HepG2 (cell line): ENCODE measurements around the gene PANK4. TPM values are rescaled to one million over a fixed set of nuclear protein-coding genes. Genes with fewer than 3 reads are reported as not detected.

ENCODE experiments used
- ATAC-seq: fragments of 200-7000 bp; cut with Tn5 transposase; 3 replicates; pipeline ENCODE4 v1.9.1; 2020; ENCODE audit warnings: mild to moderate bottlenecking, moderate library complexity
- BruUV-seq: library from RNA; stranded (reverse); fragments of 400-500 nt; replicated peaks from 2 replicates; lab custom pipeline; 2021; lab: Mats Ljungman, UMichigan
- CTCF ChIA-PET: fragments of 300-600 bp; formaldehyde crosslinking; extraction: SDS; loops from one replicate; lab custom pipeline; 2021; ENCODE audit warnings: low total read pairs, inconsistent platforms, low intra/inter-chr PET ratio; lab: Yijun Ruan, JAX
- POLR2A ChIA-PET: fragments of 350-600 bp; sonication (Branson Sonifier 250); formaldehyde crosslinking; loops from one replicate; lab custom pipeline; 2020; ENCODE audit warnings: antibody characterized with exemption, inconsistent platforms; lab: Yijun Ruan, JAX
- DNase-seq: peaks from one replicate; pipeline ENCODE4 v3.0.0-alpha.2; 2015; ENCODE audit warnings: low spot score
- FAIRE-seq: peaks from 3 replicates; lab custom pipeline; 2011; peaks lifted over from hg19 to GRCh38; lab: Jason Lieb, UNC
- H2AFZ ChIP-seq: one replicate; pipeline ENCODE4 v1.6.1; 2011; ENCODE audit warnings: low read length, inconsistent platforms
- H3K27ac ChIP-seq: fragments of 300-600 bp; 3 replicates; pipeline ENCODE4 v1.8.0; 2011; ENCODE audit warnings: mixed run types, mild to moderate bottlenecking, mixed read lengths, low read length, inconsistent platforms; ENCODE audit not compliant: insufficient read depth; ENCODE audit errors: extremely low read length
- H3K27me3 ChIP-seq, 2 experiments: fragments of 200-600 bp in 1 of 2; 2 replicates in 1 of 2; 3 replicates in 1 of 2; pipeline versions ENCODE4 v1.6.0 to v1.8.0; 2011; ENCODE audit warnings: low read length in 2 of 2, mild to moderate bottlenecking in 2 of 2, moderate library complexity in 2 of 2, inconsistent platforms in 1 of 2; ENCODE audit not compliant: insufficient read depth in 2 of 2, control insufficient read depth in 1 of 2
- H3K36me3 ChIP-seq, 2 experiments: fragments of 200-600 bp in 1 of 2; replicated peaks in 1 of 2; 2 replicates in 1 of 2; 3 replicates in 1 of 2; pipeline versions ENCODE4 v1.5.1 to v1.8.0; 2011; ENCODE audit warnings: low read length in 2 of 2, inconsistent platforms in 1 of 2; ENCODE audit not compliant: insufficient read depth in 2 of 2, control insufficient read depth in 1 of 2
- H3K4me1 ChIP-seq: 2 replicates; pipeline ENCODE4 v1.5.1; 2012; ENCODE audit warnings: low read length, inconsistent platforms; ENCODE audit not compliant: insufficient read depth
- H3K4me2 ChIP-seq: 2 replicates; pipeline ENCODE4 v1.6.0; 2011; ENCODE audit warnings: low read depth, low read length, inconsistent platforms
- H3K4me3 ChIP-seq, 3 experiments: fragments of 200-600 bp in 1 of 3; sonication (generic), shearing (Covaris generic) in 1 of 3; replicated peaks in 1 of 3; 2 replicates each; pipeline ENCODE4 v1.5.1; 2011 to 2016; ENCODE audit warnings: low read length in 3 of 3, inconsistent platforms in 2 of 3, low read depth in 2 of 3, mild to moderate bottlenecking in 2 of 3, control low read depth in 1 of 3, mixed read lengths in 1 of 3; ENCODE audit not compliant: insufficient read depth in 1 of 3
- H3K79me2 ChIP-seq: one replicate; pipeline ENCODE4 v1.6.1; 2011; ENCODE audit warnings: low read length, inconsistent platforms; ENCODE audit not compliant: insufficient read depth
- H3K9ac ChIP-seq: 2 replicates; pipeline ENCODE4 v1.6.0; 2011; ENCODE audit warnings: mild to moderate bottlenecking, low read depth, low read length, inconsistent platforms; ENCODE audit not compliant: insufficient read depth
- H3K9me3 ChIP-seq: 2 replicates; pipeline ENCODE4 v1.5.1; 2012; ENCODE audit warnings: mild to moderate bottlenecking, low read length
- H4K20me1 ChIP-seq: 2 replicates; pipeline ENCODE4 v1.6.0; 2011; ENCODE audit warnings: inconsistent platforms, mild to moderate bottlenecking, low read length, moderate library complexity; ENCODE audit not compliant: insufficient read depth
- FOSL2 ChIP-seq: sonication (generic); formaldehyde crosslinking; IDR thresholded peaks from 2 replicates; pipeline ENCODE4 v1.4.0; 2020; ENCODE audit warnings: missing genetic modification reagents
- PLRG1 ChIP-seq: fragments of 450-650 bp; conservative IDR thresholded peaks from 2 replicates; pipeline ENCODE4 v1.6.1; 2016
- ZMAT3 ChIP-seq: sonication (generic); formaldehyde crosslinking; conservative IDR thresholded peaks from 2 replicates; pipeline ENCODE4 v1.7.0; 2021; ENCODE audit warnings: missing genetic modification reagents
- ZNF451 ChIP-seq: sonication (generic); formaldehyde crosslinking; IDR thresholded peaks from 2 replicates; pipeline ENCODE4 v1.5.0; 2020; ENCODE audit warnings: mild to moderate bottlenecking, missing genetic modification reagents
- ZNF772 ChIP-seq: sonication (generic); formaldehyde crosslinking; IDR thresholded peaks from 2 replicates; pipeline ENCODE4 v1.5.0; 2020; ENCODE audit warnings: mild to moderate bottlenecking, missing genetic modification reagents
- whole genome bisulfite sequencing: methylation state at CpG from one replicate; pipeline ENCODE4 v1.1.6; 2017; ENCODE audit warnings: low lambda C conversion rate; 5-methylcytosine and 5-hydroxymethylcytosine counted together
- in situ Hi-C: cut with HindIII; loops from 2 replicates; pipeline ENCODE4 v1.10.0; 2017; ENCODE audit warnings: low pct_unique_long_range_greater_than_20kb; ENCODE audit not compliant: extremely low pct_ligation_motif_present
- intact Hi-C: fragments of 100-400 bp; cut with micrococcal nuclease; formaldehyde crosslinking; loops from one replicate; pipeline ENCODE4 v1.10.0; 2022; ENCODE audit not compliant: unreplicated experiment
- polyA plus RNA-seq, 8 experiments: library from polyadenylated mRNA; depleted of rRNA in 3 of 8; stranded (reverse) in 7 of 8; unstranded in 1 of 8; fragments of >200 nt; fragmentation: Illumina TruSeq in 4 of 8; extraction: Trizol in 4 of 8; gene quantifications; 2 replicates each; pipeline versions ENCODE4 v1.2.1 to v1.2.3, GENCODE V29; 2011 to 2016; ENCODE audit warnings: low read depth in 4 of 8, missing spikeins in 1 of 8, mixed read lengths in 1 of 8; ENCODE audit not compliant: insufficient read depth in 1 of 8
- total RNA-seq, 5 experiments: library from RNA; depleted of rRNA; stranded (reverse); fragments of >200 nt; fragmentation: Illumina TruSeq; extraction: Trizol; gene quantifications; 2 replicates each; pipeline ENCODE4 v1.2.3, GENCODE V29; 2016; ENCODE audit warnings: low read depth in 1 of 5
- TF ChIP-seq, protein P1 (sequence below): IDR thresholded peaks from 2 replicates; pipeline ENCODE4 v1.6.1; 2016; ENCODE audit warnings: missing compliant biosample characterization, missing genetic modification reagents, borderline replicate concordance

Gene PANK4
- total and polyA plus RNA-seq, 2 of the 13 experiments (the other 11 are each of a cell fraction or from before 2014, with no cell fraction given): 17.4 to 19.3 TPM

DNA sequence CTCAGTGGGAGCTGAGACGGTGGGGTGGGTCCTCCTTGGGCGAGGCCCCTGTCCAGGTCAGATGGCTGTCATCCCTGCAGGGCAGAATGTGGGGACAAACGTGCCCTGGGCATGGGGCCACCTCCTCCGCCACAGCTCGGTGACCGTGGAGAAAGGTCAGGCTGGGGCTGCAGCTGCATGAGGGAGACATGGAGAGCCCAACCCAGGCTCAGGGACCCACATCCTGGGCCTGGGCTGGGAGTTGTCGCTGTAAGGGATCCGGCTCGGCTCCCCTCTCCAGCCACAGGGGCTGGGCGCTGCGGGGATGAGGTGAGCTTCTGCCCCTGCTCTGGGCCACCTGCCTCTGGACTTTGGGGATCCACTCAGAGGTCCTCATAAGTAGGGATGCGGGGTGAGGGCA is 50.8 kb downstream of the PANK4 start:
- ChIA-PET POLR2A (no interaction called here), CTCF (no interaction called here)
- 0% methylated on average over 1 of the region's 12 CpGs for WGBS

DNA sequence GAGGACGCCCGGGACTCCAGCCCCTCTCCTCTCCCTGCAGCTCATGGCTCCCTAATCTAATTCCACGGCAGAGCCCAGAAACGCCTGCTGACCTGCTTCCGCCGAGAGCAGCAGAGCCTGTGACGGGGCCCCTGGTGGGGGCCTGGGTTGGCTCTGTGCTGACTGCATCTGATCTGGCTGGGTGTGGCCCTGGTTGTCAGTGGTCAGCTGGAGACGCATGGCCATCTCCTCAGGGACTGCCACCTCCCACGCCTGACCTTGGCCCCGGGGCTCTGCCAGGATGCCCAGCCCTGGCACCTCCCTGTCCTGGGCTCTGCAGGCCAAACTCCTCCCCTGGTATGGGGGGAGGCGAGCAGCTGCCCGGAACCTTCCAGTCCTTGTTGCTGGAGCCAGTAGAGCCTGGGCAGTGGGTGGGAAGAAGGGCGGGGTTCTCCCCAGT is 51.4 kb downstream of the PANK4 start:
- no TSS peak for BruUV-seq
- Histone ChIP-seq H3K4me2 (no peak overlapping the region), H3K9ac (no peak overlapping the region), H2AFZ (no peak overlapping the region), H3K4me1 (peaks cover 11% of the 10 kb centered on the region; the same call in 1 of the 2 replicates), H3K9me3 (no peaks in the 10 kb centered on the region), H4K20me1 (peaks cover 4% of the 10 kb centered on the region; the same call in 1 of the 2 replicates), H3K4me3 (no peak overlapping the region), H3K27ac (no peak overlapping the region), H3K36me3 (no peaks in the 10 kb centered on the region), H3K79me2 (no peaks in the 10 kb centered on the region), H3K27me3 (peaks cover 18 to 84% of the 10 kb centered on the region in 2 experiments)
- in situ Hi-C loops (no loop called here), intact Hi-C loops (no loop called here)
- no peak for TF ChIP-seq PLRG1
- ATAC-seq (no peak), DNase-seq (no peak), FAIRE-seq (no peak)
- ChIA-PET POLR2A (no interaction called here), CTCF (no interaction called here)
- WGBS: 0% methylated on average over 1 of the region's 13 CpGs

More for the DNA sequence above, 50.8 kb downstream of the PANK4 start:
- Histone ChIP-seq H2AFZ (no peak overlapping the region), H3K36me3 (no peaks in the 10 kb centered on the region), H3K27me3 (peaks cover 14 to 83% of the 10 kb centered on the region in 2 experiments), H3K4me2 (no peak overlapping the region), H3K4me3 (no peak overlapping the region), H3K4me1 (peaks cover 11% of the 10 kb centered on the region; the same call in 1 of the 2 replicates), H3K9ac (no peak overlapping the region), H3K79me2 (no peaks in the 10 kb centered on the region), H3K27ac (no peak overlapping the region), H4K20me1 (peaks cover 4% of the 10 kb centered on the region; the same call in 1 of the 2 replicates), H3K9me3 (no peaks in the 10 kb centered on the region)
- ATAC-seq: no peak
- BruUV-seq: no TSS peak
- DNase-seq: no peak
- TF ChIP-seq, protein P1, sequence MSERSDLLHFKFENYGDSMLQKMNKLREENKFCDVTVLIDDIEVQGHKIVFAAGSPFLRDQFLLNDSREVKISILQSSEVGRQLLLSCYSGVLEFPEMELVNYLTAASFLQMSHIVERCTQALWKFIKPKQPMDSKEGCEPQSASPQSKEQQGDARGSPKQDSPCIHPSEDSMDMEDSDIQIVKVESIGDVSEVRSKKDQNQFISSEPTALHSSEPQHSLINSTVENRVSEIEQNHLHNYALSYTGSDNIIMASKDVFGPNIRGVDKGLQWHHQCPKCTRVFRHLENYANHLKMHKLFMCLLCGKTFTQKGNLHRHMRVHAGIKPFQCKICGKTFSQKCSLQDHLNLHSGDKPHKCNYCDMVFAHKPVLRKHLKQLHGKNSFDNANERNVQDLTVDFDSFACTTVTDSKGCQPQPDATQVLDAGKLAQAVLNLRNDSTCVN (CRISPR knock-in tag): no peak
- TF ChIP-seq FOSL2 (no peak), ZNF451 (CRISPR knock-in tag) (no peak), ZMAT3 (CRISPR knock-in tag) (no peak), ZNF772 (no peak)
- in situ Hi-C loops: no loop called here
- FAIRE-seq: no peak
- intact Hi-C loops: no loop called here
